Measurements from ENCODE around the gene MVP.

Gene MVP

DNA sequence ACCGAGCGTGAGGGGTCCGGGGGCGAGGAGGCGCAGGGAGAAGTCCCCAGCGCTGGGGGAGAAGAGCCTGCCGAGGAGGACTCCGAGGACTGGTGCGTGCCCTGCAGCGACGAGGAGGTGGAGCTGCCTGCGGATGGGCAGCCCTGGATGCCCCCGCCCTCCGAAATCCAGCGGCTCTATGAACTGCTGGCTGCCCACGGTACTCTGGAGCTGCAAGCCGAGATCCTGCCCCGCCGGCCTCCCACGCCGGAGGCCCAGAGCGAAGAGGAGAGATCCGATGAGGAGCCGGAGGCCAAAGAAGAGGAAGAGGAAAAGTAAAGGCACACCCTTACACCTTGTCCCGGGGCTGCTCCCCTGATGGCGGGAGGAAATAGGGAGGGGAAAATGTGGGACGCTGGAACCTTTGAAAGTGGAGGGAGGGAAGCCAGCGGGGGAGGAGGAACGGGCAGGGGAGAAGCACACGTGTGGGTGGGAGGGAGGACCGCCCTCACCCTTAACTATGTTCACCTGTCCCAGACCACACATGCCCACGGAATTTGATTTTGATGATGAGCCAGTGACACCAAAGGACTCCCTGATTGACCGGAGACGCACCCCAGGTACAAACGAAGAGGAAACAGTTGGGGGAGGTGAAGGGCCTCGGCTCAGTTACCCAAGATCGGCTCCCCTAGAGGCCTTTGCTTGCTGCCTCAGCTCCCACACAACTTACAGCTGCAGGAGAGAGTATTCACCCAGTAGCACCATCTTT, 3.4 kb upstream of the MVP start:
- TF ChIP-seq, protein P1, sequence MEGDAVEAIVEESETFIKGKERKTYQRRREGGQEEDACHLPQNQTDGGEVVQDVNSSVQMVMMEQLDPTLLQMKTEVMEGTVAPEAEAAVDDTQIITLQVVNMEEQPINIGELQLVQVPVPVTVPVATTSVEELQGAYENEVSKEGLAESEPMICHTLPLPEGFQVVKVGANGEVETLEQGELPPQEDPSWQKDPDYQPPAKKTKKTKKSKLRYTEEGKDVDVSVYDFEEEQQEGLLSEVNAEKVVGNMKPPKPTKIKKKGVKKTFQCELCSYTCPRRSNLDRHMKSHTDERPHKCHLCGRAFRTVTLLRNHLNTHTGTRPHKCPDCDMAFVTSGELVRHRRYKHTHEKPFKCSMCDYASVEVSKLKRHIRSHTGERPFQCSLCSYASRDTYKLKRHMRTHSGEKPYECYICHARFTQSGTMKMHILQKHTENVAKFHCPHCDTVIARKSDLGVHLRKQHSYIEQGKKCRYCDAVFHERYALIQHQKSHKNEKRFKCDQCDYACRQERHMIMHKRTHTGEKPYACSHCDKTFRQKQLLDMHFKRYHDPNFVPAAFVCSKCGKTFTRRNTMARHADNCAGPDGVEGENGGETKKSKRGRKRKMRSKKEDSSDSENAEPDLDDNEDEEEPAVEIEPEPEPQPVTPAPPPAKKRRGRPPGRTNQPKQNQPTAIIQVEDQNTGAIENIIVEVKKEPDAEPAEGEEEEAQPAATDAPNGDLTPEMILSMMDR (IDR thresholded peaks at IDR 0.05; ENCODE audit: low read depth, low read length) = peak; percentile 31
- DNase-seq (ENCODE audit: low read depth in 2 of 2) = peak; percentile 63 to 67
- peak overlapping the region; percentile 68 to 82 for H3K4me3 ChIP-seq (replicated peaks in 1 of 2; ENCODE audit: low read depth in 2 of 2, low read length in 2 of 2)

DNA sequence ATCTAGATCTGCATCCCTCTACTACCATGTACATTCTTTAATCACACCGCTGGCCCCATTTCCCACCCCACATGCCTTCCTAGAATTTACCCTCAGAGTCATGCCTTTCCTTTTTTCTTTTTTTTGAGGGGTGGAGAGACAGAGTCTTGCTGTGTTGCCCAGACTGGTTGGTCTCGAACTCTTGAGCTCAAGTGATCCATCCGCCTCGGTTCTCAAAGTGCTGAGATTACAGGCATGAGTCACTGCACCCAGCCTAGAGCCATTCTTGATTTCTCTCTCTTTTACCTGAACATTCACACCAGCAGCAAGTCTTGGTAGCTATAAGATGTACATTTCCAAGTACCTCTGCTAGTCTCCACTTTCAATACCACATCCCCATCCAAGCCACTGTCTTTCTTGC, 2.2 kb upstream of the MVP start:
- no peak overlapping the region for H3K4me3 ChIP-seq (replicated peaks in 1 of 2; ENCODE audit: low read depth in 2 of 2, low read length in 2 of 2)
- TF ChIP-seq, protein P1 (IDR thresholded peaks at IDR 0.05; ENCODE audit: low read depth, low read length) = no peak
- DNase-seq (ENCODE audit: low read depth in 2 of 2) = no peak

DNA sequence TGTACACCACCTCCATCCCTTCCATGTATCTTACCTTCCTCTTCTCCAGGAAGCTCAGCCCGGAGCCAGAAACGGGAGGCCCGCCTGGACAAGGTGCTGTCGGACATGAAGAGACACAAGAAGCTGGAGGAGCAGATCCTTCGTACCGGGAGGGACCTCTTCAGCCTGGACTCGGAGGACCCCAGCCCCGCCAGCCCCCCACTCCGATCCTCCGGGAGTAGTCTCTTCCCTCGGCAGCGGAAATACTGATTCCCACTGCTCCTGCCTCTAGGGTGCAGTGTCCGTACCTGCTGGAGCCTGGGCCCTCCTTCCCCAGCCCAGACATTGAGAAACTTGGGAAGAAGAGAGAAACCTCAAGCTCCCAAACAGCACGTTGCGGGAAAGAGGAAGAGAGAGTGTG, 756 bp upstream of the MVP start:
- H3K4me3 ChIP-seq (replicated peaks in 1 of 2; ENCODE audit: low read depth in 2 of 2, low read length in 2 of 2) = peak overlapping the region in 1 of 2 donors; percentile 8
- TF ChIP-seq, protein P1 (IDR thresholded peaks at IDR 0.05; ENCODE audit: low read depth, low read length) = no peak
- DNase-seq (ENCODE audit: low read depth in 2 of 2) = no peak

DNA sequence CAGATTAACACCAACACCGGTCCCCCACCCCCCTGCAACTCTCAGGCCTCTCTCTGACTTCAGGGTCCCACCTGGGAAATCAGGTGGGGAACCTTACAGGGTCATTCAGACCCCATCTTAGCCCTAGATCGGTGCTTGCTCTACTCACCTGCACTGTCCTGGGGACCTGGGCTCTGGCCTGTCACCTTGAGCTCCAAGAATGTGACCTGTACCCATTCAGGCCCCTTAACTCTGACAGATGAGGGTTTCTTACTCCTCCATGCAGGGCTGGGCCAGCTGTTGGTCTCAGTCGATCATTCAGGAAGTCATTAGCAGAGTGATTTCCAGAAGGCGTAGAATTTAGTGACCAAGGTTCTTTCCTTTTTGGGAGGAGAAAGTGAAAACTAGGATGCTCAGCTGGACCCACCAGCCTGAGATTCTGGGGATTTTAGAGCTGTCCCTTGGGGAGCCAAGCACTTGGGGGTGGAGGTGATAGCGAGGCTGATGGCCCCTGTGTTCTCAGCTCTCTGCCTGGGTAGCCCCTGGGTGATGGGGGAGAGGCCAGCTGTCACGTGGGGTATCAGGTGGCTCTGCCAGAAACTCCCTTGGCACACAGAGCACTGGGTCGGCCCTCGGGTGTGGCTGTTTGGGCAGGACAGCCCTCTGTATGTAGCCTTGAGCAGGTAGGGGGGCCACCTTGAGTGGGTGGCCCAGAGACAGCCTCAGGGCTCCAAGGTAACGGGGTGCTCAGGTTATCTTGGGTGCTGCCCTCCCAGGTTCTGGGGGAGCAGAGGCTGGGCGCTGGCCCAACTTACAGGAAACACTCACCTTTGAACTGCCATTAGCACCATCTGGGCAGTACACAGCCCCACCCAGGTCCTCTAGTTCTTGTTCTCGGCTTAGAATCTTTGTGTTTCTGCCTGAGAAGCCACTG, 724 bp downstream of the MVP start:
- TF ChIP-seq, protein P1 (IDR thresholded peaks at IDR 0.05; ENCODE audit: low read depth, low read length) = no peak
- peak overlapping the region; percentile 75 to 80 for H3K4me3 ChIP-seq (replicated peaks in 1 of 2; ENCODE audit: low read depth in 2 of 2, low read length in 2 of 2)
- peak in 1 of 2 donors; percentile 45 for DNase-seq (ENCODE audit: low read depth in 2 of 2)

DNA sequence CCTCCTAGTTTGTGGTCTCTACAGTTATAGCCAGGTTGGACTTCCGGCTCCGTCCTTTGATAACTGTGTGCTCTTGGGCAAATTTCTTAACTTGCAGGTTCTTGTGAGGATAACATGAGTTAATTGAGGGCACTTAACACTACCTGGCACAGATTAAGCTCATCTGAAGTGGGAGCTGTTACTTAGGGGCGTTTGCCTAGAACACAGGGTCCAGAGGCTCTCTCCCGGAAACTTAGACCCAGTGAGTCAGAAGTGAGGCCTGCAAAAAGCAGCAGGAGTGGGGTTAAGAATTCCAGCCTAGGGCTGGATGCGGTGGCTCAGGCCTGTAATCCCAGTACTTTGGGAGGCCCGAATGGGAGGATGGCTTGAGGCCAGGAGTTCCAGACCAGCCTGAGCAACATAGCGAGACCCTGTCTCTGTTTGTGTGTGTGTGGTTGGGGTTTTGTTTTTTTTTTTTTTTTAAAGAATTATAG, 1.4 kb downstream of the MVP start:
- peak overlapping the region; percentile 75 to 80 for H3K4me3 ChIP-seq (replicated peaks in 1 of 2; ENCODE audit: low read depth in 2 of 2, low read length in 2 of 2)
- TF ChIP-seq, protein P1 (IDR thresholded peaks at IDR 0.05; ENCODE audit: low read depth, low read length) = no peak
- peak; percentile 78 to 79 for DNase-seq (ENCODE audit: low read depth in 2 of 2)

DNA sequence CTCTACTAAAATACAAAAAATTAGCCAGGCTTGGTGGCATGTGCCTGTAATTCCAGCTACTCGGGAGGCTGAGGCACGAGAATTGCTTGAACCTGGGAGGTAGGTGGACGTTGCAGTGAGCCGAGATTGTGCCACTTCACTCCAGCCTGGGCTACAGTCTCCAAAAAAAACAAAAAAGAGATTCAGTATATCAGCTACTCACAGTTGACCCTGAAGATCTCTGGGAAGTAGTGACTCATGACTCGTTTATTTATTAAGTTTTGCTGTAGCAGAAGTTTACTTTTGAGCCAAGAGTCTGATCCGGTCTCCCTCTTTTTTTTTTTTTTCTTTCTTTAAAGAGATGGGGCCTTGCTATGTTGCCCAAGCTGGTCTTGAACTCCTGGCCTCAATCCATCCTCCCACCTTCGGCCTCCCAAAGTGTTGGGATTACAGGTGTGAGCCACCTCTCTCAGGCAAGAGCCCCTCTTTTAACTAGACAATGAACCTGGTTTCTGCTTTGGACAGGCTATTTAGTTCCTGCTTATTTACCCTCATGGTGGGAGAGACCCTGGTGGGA, 4.4 kb downstream of the MVP start:
- TF ChIP-seq, protein P1 (IDR thresholded peaks at IDR 0.05; ENCODE audit: low read depth, low read length) = no peak
- peak; percentile 67 to 73 for DNase-seq (ENCODE audit: low read depth in 2 of 2)
- peak overlapping the region in 1 of 2 donors; percentile 21 for H3K4me3 ChIP-seq (replicated peaks in 1 of 2; ENCODE audit: low read depth in 2 of 2, low read length in 2 of 2)
